ENCODE measurements around the gene PTGDR2.
"Not testable (repeated sequence)": the region's sequence is repeated elsewhere in the genome, so short reads cannot be mapped to it uniquely, and the experiment has no call there.

The PTGDR2 gene

DNA sequence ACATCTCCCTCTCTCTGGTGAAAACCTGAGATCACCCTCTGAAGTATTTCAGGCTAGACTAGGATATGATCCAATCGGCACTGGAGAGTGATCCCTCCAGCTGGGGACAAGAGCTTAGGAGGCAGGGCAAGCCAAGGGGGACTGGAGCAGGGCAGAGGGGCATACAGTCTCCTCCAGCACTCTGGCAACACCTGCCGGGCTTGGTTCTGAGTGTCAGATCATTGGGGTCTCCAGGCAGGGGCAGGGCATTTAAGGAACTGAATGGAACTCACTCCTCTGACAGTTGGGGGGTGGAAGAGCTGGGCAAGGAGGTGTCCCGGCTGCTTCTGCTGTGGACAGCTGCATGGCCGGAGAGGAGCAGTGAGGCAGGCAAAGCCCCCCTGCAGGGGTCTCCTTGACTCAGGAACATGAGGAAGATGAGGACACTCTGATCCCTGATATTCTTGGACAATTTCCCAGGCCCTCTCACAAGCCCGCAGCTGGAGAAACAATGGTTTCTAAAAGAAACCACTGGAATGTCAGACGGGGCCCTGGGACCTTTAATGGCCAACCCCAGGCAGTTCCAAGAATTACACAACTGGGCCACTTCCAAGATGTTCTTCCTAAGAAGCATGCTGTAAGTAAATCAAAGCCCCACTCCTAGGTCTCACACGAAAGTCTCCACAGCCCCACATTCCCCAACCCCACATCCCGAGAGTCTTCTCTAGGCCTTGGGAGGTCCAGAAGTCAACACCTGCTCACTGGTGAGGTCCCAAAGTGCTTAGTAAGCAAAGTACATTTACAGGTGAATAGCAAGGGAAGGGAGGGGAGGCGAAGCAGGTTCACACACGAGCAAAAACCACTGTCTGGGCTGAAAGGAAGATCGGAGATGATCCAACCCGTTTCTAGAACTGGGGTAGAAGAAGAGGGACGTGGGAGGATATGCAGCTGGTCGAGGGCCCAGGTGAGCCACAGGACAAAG is 15.0 kb downstream of the PTGDR2 start:
- no peak for DNase-seq

DNA sequence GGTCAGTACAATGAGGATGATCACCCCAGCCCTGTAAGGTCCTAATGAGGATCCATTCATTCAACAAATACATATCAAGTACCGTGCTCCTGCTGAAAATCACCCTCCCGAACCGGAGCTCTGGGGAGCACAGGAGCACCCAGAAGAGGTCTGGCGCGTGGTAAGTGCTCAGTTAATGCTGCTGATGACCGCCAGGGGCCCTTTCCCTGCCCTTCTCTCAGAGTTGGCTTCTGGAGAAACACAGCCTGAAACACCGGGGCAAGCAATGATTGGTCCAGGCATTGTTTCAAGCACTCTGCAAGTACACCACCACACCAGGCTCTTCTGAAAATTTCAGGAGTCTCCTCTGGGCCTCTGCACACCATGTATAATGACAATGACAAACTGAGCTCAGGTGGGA is 17.6 kb downstream of the PTGDR2 start:
- no peak for DNase-seq

DNA sequence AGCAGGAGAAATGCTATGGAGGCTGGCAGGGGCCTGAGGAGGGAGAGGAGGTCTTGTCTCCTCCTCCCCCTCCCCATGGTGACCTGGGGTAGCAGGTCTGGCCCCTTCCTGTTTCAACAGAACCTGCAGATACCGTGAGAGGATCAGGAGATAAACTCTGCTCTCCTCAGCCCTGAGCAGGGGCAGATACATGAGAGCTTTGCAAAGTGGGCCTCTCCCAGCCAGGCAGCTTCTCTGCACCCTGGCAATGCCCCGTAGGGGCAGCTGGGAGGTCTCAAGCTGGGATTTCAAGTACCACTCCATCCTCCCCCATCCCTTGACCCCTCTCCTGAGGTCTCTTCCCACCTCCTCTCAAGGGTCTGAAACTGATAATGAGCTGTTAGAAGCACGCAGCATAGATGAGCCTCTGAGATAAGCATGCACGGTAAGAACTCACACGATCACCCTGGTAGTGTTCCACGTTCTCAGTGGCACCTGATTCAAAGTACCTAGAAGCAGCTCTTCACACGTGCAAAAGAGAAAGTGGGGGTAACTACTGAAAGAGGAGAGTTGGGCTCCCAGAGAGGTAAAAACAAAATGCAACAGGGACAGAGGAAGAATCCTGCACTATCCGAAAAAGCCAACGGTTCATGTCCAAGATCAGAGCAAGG is 18.8 kb downstream of the PTGDR2 start:
- DNase-seq = no peak

DNA sequence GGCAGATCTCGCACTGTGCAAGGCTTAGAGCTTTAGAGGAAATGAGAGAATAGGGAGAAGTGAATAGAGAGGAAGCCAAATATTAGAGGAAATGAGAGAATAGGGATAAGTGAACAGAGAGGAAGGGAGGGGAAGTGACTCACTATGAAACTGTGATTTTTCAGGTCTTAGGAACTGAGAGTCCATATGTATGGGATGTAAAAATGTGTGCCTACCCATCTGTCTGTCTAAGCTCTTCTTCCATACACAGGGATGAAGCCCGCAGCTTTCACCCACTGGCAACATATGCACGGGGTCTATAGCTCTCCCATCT is 20.3 kb downstream of the PTGDR2 start:
- no peak for DNase-seq

DNA sequence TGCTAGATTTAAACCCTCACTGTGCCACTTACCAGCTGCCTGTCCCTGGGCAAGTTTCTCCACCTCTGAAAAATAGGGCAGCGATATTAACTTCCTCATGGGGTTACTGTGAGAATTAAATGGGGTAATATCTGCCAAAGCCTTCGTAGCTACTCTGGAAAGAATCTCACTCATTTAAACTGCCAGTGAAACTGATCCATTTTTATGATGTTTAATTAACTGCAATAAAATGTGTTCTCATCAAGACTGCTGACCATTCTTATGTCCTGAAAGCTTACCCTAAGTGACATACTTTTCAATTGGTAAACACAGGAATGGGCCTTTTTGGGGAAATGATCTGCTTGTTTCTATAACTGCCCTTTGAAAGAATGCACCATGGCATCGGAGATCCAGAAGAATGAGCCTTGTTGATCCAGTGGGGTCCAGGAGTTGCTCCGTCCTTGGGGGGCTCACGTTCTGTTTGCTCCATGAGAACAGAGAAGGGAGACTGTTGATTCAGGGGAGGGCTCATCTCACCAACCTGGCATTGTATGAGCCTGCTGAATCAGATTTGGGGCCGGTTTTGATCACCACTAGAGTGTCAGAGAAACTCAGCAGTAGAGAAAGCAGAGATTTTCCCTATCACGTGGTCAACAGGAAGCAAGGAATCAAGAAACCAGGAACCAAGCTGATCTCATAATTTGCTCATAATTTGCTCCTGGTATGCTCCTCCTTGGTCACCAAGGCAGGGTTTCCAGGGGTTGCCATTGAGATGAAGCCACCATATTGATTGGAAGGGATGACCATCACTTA is 20.8 kb downstream of the PTGDR2 start:
- no peak for DNase-seq

DNA sequence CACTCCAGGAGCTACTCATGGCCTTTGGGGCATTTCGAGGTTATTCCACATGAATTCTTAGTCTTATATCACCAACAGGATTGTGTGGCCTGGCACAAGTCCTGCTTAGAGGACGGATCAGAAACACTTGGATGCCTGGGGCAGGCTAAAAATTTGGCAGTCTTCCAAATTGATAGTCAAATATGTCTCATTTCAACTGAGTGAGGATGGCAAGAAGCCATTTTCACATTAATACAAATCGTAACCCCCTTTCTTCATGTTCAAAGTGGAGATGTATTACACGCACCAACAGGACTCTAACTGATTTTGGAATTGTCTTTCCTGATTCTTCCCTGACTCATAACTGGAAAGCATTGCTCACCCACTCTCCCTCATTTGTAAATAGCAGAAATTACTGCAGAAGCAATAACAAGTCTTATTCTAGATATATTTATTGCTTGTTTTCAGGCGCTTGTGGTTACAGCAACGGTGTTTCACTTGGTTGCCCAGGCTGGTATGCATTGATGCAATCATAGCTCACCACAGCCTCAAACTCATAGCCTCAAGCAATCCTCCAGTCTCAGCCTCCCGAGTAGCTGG is 24.2 kb downstream of the PTGDR2 start:
- no peak for DNase-seq

DNA sequence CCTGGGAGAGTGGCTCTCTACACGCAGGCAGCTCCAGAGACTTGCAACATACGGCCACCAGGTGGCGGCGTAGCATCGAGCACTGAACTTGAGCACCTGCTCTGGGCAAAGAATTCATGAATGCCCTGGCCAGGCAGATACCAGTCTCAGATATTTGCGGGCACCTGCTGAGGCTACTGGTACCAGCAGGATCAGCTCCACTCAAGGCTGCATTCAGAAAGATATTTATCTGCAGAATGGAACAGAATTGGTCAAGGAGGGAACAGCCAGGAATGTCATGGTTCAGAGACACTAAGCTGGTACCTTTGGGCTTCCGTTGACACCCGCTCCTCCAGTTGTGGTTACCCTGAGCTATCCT is 24.6 kb downstream of the PTGDR2 start:
- peak; percentile 42 to 78 for DNase-seq

DNA sequence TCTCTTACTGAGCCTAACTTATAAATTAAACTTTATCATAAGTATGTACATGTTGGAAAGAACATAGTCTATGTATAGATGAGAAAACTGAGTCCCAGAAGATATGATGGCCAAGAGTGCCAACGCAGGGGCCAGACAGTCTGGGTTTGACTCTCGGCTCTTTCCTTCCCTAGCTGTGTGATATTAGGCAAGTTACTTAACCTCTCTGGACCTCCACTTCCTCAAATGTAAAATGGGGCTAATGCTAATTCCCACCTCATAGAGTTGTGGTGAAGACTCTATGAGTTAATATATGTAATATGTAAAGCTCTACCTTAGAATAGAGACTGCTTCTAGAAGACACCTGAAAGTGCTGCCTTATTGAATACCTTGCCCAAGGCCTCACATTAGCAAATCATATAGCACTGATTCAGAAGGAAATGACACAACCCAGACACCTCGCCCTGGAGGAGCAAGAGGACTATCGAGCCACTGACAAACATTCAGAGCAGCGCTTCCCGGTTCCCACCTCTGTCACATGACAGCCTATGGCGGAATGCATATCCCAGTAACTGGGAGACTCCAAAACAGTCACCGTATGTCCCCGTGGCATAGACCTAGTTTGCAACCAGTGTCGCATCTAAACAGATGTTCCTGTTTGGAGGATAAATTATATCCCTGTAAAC is 25.1 kb downstream of the PTGDR2 start:
- DNase-seq = no peak

DNA sequence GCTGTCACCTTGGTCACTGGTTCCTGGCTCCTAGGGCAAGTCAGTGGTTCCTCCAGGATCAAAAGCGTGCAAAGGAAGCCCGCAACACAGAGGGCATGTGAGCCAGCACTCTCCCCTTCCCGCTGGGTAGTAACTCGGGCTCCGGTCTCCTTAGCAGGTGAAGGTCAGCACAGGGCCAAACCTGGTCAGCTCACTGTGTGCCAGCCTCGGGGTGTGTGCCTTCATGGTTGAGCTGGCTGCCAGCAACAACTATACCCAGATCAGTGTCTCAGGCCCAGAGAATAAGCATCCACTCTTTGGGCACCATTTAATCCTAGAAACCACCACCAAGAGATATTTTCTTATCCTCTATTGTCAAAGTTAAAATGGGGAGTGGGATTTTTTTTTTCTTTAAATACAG is 30.0 kb downstream of the PTGDR2 start:
- DNase-seq = no peak

DNA sequence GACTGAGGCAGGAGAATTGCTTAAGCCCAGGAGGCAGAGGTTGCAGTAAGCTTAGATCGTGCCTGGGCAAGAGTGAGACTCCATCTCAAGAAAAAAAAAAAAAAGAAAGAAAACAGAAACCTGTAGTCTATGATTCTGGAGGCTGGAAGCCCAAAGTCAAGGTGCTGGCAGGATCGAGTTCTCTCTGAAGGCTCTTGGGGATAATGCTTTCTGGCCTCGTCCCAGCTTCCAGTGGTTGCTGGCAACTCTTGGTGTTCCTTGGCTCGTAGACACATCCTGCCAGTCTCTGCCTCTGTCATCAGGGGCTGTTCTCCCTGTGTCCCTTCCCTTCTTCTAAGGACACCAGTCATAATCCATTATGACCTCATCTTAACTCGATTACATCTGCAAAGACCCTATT is 30.6 kb downstream of the PTGDR2 start:
- DNase-seq = no peak

DNA sequence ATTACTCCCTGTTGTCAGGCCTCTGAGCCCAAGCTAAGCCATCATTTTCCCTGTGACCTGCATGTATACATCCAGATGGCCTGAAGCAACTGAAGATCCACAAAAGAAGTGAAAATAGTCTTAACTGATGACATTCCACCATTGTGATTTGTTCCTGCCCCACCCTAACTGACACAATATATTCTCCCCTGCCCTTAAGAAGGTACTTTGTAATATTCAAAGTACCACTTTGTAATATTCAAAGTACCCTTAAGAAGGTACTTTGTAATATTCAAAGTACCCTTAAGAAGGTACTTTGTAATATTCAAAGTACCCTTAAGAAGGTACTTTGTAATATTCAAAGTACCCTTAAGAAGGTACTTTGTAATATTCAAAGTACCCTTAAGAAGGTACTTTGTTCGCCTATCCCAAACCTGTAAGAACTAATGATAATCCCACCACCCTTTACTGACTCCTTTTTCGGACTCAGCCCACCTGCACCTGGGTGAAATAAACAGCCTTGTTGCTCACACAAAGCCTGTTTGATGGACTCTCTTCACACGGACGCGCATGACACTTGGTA is 31.9 kb downstream of the PTGDR2 start:
- not testable (repeated sequence) for DNase-seq

DNA sequence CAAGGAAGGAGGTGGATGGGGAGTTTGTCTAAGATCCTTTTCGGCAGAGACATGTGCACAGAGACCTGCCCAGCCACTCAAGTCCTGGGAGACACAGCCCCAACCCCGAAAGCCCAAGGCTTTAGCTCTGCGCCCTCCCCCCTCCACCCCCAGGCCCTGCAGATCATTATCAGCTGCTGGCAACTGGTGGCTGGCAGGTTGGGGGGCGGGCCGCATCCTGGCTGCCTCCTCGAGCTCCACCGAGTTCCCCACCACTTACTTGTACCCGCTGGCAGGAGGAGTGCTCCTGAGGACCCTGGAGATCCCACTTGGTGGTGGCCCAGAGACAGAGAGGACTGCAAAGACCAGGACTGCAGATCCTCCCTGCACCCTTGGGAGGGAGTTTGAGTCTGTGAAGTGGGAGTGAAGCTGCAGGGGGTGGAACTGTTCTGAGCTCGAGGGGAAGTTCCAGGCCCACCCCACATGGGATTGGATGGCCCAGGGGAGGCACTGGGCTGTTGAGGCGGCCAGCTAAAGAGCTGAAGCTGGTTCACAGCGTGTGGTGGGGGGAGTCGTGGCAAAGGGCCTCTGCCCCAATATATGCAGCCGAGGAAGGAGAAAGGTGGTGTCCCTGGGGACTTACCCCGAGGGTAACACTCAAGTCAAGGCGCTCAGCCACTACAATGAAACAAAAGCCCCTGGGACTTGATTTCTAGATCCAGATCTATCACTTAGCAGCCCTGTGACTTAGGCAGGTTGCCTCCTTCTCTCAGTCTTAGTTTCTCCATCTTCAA is 33.7 kb downstream of the PTGDR2 start:
- no peak for DNase-seq

DNA sequence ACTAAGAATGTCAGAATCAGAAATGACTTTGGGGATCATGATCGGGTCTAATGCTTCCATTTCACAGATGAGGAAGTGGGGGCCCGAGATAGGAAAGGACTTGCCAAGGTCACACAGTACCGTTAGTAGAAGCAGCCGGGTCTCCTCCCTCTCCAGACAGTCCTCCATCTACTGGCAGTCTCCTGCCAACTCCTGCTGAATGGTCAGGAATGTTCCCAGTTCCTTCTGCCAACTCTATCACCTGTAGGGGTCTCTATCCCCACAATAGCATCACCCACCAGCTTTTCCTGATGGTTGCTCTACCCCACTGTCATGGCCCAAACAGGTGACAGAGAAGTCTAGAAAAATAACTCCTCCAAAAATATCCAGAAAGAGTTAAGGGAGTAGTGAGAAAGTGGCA is 37.7 kb downstream of the PTGDR2 start:
- no peak for DNase-seq

DNA sequence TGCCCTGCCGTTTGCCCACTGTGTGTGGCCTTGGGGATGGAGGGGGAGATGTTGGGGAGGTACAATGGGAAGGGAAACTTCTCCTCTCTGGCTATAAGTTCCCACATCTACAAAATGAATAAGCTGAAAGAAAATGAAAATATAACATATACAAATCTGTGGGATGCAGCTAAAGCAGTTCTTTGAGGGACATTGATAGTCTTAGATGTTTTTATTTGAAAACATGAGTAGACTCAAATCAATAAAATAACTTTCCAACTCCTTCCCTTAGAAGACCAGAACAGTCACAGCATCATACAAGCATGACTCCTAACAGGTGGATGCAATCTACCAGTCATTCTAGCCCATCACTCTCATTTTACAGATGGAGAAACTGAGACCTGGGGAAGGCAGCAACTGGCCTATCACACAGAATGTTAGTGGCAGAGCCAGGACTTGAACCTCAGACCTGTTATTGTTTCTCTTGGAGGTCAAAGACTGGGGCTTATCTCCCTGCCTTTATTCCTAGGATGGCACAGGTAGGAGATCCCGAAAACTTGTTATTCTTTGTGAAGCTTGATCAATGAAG is 39.1 kb downstream of the PTGDR2 start:
- DNase-seq = no peak

DNA sequence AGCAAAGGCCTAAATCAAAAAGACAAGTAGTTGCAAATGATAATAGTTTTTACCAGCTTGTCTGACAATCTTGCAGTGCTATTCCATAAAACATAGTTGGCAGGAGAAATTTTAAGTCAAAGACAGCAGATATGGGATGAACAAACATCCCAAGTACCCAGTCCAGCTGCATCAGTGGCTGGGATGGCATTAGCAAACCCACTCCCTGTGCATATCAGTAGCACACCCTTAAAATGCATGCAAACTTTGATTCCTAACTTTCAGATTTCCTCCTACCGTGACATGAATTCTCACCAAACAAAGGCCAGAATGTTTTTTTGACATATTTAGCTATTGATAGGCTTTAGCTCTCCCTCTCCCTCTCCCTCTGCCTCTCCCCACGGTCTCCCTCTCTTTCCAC is 41.6 kb downstream of the PTGDR2 start:
- no peak for DNase-seq

DNA sequence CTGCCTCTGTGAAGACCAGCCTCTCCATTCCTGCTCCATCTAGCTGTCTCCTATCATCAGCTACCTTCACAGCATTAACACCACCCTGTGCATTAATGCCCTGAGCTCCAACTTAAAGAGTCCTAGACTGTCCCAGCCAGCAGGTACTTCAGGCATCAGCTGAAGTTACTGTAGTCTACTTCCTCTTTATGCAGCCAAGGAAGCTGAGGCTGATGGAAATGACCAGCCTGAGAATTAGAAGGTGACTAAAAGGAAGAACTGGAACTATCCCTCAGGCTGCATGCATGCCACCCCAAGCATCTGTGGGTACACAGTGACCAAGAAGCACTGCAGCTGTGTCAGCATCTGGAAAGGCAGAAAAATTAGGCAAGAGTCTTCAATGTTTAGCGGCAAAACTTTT is 42.4 kb downstream of the PTGDR2 start:
- no peak for DNase-seq

DNA sequence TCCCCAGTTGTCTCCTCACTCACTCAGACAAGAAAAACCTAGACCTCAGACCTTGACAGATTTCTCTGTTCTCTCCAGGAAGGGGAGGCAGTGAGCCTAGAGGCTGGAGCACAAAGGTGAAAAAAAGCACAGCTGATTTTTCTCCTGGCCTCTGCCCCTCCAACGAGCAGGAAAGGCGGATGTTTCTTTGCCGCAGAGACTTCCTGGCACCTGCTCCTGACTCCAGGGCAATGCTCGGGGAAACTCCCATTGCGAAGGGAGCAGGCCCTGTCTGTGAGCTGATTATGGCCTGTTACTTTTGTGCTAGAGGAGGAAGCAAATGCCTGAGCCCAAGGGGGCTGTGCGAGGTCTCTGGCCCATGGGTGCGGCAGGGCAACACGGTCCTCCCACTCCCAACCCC is 45.2 kb downstream of the PTGDR2 start:
- no peak for DNase-seq

DNA sequence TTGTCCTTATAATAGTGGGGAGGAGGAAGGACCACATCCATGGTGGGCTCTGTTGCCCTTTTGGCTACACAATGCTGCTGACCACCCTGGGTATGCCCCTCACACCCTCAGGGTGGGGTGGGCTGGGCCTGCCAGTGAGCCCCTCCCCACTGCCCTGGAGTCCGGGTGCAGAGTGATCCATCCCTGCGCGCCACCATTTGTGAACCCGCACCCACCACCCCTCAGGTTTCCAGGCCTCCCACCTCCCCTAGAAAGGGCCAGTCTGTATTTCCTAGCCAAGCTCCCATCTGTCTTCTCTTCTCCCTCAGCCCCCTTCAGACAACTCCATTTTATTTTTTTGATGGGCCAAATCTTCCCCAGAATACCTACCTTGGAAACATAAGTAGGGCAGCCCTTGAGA is 45.6 kb downstream of the PTGDR2 start:
- DNase-seq = no peak

DNA sequence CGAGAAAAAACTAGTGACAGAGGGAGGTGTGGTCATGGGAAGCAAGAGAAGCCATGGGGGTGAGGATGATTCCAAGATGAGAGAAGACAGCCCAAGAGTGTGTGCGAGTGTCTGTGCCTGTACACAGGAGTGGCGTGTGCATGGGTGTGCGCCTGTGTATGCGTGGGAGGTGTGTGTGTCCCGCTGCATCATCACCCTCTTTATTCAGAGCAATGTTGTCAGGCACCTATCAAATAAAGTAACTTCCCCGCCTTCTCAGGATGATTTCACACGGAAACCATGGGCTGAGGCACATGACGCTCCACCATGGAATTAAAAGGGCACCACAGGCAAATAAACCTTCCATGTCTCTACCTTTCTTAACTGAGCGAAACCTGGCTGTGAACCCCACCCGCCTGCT is 46.1 kb downstream of the PTGDR2 start:
- no peak for DNase-seq

DNA sequence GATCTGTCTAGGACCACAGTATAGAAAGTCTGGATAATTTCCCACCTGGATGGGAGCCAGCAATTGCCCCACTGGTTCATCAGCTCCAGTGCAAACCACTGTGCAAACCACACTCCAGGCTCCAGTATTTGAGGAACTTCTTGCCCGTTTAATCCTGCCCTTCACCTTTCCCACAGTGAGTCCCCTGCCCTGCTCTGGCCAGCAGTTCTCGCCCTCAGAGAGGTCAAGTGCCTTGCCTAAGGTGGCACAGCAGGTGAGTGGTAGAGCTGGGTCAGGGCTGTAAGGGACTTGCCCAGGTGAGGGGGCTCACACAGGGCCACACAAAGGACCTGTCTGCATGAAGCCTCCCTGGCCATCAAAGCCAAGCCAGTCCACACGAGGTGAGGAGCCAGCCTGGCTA is 46.5 kb downstream of the PTGDR2 start:
- DNase-seq = no peak

DNA sequence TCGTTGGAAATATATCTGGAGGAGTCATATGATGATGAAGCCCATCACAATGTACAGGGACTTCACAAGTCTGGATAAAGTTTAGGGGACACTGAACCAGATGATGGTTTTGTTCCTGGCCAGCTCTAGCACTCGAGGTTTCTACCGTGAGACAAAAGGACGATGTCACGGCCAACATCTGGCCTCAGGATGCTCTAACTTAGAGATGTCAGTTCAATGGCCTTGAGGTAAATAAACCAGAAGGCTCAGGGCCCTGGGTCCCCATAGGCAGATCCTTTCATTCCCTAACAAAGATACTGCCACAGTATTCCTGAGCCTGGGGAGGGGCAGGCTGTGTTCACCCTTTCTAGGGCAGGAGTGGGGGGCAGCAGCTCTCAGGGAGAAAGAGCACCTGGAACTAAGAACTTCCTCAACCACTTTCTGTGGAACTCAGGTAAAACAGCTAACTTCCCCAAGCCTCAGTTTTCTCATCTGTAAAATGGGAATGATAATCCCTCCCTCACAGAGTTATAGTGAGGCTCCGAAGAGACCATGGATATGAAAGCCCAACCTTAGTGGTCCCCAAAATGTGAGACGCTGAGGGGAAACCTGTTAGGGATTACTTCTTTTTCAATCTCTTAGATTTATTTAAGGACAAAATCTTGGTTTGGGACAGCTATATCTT is 52.3 kb downstream of the PTGDR2 start:
- DNase-seq = no peak

Measured in NCI-H1930 (cell line).